ENCODE measurements around the gene FUS.
"Not testable (repeated sequence)": the region's sequence is repeated elsewhere in the genome, so short reads cannot be mapped to it uniquely, and the experiment has no call there.

Gene FUS

DNA sequence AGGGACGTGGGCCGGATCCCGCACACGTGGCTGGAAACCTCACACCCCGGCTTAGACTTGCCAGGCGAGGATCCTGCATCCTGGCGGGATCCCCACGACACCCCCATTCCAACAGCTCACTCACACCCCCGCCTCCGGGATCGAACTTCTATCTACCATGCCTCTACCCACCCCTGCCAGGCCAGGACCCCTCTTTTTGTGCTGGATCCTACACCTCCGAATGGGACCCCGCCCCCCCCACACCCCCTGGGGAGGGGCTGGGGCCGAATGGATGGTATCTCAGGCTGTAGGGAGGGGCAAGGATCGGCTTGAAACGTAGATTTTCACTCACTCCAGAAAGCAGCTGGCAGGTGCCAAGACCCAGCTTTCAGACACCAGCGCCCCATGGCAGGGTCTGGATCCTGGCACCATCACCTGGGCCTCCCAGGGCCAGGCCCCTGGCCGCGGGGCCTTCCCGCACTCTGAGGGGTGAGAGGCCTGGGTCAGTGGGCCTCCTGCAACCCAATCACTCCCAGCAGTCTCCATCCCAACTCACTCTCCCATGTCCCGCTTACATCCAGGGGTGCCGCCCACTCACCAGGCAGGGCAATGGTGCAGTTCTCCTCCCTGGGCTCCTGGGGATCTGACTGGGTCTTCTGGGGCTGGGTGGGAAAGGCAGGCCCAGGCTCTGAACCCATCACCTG is 36.8 kb upstream of the FUS start:
- no peak for DNase-seq (ENCODE audit: extremely low read depth in 1 of 2, low read depth in 1 of 2)

DNA sequence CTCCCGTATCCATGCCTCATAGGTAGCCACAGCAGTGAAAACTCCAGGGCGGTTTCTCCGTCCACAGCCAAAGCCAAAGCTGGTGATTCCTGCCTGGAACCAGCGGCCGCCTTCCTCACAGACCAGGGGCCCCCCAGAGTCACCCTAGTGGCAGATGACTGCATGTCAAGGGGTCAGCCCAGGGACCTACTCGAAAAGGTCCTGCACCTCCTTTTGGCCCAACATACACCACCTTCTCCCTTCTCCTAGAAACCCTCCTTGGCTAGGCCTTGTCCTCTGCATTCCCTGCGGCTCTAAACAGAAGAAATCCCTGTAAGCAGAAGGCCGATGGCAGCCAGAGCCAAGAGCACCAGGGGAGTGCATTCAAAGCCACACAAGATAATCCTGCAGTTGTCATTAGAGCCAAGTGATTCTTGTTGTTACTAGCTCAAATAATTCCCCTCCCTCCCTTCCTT is 36.2 kb upstream of the FUS start:
- no peak for DNase-seq (ENCODE audit: extremely low read depth in 1 of 2, low read depth in 1 of 2)

DNA sequence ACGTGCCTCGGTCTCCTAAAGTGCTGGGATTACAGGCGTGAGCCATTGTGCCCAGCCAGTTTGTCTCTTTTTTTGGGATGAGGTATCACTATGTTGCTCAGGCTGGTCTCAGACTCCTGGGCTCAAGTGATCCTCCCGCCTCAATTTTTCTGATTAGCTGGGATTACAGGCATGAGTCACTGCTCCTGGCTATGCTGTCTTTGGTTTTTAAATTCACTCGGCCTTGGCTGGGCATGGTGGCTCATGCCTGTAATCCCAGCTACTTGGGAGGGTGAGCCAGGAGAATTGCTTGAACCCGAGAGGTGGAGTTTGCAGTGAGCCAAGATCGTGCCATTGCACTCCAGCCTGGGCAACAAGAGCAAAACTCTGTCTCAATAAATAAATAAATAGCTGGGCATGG is 35.5 kb upstream of the FUS start:
- DNase-seq (ENCODE audit: extremely low read depth in 1 of 2, low read depth in 1 of 2), result not testable (repeated sequence)

DNA sequence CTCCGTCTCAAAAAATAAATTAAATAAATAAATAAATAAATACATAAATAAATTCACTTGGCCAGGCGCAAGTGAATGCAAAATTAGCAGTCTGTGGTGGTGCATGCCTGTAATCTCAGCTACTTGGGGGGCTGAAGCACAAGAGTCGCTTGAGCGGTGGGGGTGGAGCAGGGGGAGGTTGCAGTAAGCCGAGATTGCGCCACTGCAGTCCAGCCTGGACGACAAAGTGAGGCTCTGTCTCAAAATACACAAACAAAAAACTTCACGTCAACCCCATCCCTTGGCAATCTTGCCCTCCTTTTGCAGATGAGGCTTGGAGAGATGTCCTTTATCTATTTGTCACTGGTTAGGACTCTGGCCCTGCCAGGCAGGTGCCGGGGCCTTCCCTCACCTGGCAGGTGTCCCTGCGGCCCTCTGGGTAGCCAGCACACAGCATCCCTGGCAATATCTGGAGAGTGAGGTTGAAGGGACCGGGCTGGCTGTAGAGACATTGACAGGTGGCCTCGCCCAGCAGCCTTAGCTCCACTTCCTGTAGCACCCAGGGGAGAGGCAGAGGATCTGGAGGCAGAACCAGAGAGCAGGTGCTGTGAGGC is 34.4 kb upstream of the FUS start:
- no peak for DNase-seq (ENCODE audit: extremely low read depth in 1 of 2, low read depth in 1 of 2)

DNA sequence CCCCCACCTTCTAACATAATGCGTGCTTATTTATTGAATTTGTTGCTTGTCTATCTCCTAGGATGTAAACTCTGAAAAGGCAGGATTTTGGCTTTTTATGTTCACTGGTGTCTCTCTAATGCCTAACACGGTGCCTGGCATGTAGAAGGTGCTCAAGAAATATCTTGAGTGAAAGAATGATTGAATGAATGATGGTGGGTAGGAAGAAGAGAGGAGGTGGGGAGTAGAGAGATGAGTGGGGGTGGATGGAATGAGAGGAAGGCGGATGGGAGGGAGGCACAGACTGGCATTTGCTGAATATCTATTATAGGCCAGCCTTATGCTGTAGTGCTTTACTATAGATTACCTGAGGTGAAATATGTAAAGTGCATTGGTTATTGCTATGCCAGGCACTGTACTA is 32.4 kb upstream of the FUS start:
- DNase-seq (ENCODE audit: extremely low read depth in 1 of 2, low read depth in 1 of 2), result no peak

DNA sequence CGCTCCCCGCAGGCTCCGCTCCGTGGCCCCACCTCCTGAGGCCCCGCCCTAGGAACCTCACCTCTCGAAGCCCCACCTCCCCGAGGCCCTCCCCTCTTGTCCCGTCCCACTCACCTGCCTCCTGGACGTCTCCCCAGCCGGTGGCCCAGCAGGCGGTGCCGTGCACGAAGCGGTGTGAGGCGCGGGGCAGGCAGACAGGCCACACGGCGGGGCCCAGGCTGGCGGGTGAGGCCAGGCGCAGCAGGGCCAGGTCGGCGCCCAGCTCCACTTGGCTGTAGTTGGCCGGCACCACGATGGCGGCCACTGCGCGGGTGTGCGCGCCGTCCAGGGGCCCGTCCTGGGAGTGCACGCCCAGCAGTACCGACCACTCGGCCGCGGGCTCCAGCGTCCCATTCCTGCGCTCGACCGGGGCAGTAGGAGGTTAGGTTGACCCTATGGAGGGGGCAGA is 31.6 kb upstream of the FUS start:
- no peak for DNase-seq (ENCODE audit: extremely low read depth in 1 of 2, low read depth in 1 of 2)

DNA sequence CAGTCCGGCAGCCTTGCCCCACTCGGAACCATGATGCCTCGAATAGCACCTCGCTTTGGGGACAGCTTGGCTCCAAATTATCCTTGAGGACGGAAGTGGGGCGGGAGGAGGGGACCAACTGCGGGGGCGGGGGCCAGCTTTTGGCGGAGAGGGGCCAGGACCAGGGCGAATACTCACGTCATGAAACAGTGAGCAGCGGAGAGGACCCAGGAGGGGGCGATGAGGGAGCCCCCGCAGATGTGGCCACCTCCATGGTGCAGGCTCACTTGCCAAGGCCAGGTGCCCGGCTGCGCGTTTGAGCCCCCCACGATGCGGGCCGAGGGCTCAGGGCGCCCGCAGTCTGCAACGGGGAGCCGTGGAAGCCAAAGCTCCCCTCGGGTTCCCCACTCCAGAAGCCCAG is 31.0 kb upstream of the FUS start:
- DNase-seq (ENCODE audit: extremely low read depth in 1 of 2, low read depth in 1 of 2), result no peak

DNA sequence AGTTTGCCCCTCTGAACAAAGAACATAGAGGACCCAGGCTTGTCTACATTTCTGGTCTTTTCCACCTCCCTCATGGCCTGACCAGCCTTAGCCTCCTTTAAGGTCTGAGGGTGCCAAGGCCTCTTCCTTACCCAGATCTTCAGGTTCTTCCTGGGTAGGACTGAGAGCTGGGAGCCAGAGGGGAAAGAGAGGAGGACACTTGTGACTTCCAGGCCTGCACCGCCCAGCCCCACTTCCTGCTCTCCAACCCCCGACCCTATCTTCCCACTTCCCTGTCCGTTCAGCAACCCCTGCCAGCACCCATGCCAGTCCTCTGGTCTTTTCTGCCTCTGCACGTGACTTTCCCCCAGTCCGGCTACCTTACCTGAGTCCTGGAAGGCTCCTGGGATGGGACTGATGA is 30.6 kb upstream of the FUS start:
- no peak for DNase-seq (ENCODE audit: extremely low read depth in 1 of 2, low read depth in 1 of 2)

DNA sequence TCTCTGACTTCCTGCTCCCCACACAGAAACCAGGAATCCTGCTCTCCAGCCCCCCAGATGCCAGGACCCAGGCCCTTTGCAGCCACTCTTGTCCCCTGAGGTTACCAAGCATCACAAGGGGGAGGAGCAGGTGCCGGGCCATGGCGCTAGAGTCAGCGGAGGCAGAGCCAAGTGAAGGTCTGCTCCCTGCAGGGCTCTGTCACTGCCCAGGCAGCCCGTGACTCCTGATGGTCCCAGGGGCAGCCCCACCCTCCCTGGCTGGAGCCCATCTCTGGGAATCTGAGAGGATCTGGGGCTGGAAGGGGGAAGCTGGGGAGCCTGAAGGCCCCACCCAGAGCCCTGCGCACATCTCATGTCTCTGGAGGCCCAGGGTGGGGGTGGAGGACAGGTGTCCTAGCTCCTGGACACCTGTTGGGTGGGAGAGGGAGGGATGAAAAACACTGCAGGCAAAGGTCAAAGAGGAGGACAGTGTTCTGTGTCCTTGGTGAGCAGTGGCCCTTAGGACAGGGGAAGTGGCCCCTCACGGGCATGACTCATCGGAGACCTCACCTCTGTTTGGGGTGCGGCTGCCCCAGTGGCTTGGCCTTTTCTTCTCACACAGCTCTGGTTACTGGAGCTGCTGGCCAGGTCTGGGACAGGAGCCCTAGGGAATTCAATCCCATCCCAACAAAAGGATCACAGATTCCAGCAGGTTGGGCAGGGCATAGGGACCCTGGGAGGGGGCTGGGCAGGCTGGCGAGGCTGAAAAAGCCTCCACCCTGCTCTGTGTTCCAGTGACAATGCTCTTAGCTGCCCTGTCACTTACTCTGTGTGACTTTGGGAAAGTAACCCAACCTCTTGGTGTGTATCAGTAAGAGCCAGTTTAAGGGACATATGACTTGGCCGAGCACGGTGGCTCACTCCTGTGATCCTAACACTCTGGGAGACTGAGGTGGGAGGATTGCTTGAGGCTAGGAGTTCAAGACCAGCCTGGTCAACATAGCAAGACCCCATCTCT is 29.7 kb upstream of the FUS start, which contains the start of gene PRSS36:
PRSS36 (minus strand) TSS at position 173 of the 997 bp plus-strand sequence; CDS start at position 142, 31 bp downstream.
- DNase-seq (ENCODE audit: extremely low read depth in 1 of 2, low read depth in 1 of 2), result no peak

DNA sequence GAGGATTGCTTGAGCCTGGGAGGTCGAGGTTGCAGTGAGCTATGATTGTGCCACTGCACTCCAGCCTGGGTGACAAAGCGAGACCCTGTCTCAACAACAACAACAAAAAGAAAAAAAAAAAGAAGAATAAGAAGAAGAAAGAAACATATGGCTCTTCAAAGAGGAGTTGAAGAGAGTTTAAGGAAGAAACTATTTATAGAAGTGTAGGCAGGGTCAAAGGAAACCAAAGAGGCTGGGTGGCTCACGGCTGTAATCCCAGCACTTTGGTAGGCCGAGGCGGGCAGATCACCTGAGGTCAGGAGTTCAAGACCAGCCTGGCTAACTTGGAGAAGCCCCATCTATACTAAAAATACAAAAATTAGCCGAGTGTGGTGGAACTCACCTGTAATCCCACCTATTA is 29.0 kb upstream of the FUS start:
- DNase-seq (ENCODE audit: extremely low read depth in 1 of 2, low read depth in 1 of 2), result not testable (repeated sequence)

DNA sequence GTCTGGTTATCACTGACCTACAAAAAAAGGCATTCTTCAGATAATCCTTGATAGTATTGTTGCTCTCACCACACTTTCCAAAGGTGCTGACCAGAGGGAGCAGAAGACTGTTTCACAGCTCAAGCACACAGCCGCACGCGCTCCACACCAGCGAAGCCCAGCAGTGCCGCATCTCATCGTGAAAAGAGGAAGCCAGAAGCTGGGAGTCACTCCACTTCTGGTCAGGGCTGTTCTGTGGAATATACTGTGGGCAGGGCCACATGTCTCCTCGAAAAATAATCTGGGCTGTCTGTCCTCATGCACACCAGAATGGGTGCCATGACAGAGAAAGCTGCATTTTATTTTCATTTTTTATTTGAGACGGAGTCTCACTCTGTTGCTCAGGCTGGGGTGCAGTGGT is 22.8 kb upstream of the FUS start:
- DNase-seq (ENCODE audit: extremely low read depth in 1 of 2, low read depth in 1 of 2), result no peak

DNA sequence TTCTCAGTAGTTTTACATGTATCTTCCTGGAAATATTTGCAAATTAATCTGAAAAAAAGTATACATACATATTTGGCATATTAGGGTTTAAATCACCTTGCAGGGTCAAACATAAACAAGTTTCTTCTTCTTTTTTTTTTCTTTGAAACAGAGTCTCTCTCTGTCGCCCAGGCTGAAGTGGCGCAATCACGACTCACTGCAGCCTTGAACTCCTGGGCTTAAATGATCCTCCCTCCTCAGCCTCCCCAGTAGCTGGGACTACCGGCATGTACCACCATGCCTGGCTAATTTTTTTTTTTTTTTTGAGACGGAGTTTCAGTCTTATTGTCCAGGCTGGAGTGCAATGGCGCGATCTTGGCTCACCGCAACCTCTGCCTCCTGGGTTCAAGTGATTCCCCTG is 12.6 kb upstream of the FUS start:
- no peak for DNase-seq (ENCODE audit: extremely low read depth in 1 of 2, low read depth in 1 of 2)

DNA sequence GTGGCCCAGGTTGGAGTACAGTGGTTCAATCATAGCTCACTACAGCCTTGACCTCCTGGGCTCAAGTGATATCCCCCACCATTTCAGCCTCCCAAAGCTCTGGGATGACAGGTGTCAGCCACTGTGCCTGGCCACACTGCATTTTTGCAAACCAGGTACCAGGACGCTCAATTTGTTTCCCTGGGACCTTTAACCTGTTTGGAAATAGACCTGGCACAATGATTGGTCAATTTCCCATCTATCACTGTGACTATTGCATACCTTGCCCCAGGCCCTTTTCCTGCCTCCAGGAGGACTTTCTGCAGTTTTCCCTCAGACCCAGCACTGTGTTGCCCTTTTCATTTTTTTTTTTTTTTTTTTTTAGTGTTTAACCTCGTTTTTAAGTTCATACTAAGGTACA is 11.1 kb upstream of the FUS start:
- no peak for DNase-seq (ENCODE audit: extremely low read depth in 1 of 2, low read depth in 1 of 2)

DNA sequence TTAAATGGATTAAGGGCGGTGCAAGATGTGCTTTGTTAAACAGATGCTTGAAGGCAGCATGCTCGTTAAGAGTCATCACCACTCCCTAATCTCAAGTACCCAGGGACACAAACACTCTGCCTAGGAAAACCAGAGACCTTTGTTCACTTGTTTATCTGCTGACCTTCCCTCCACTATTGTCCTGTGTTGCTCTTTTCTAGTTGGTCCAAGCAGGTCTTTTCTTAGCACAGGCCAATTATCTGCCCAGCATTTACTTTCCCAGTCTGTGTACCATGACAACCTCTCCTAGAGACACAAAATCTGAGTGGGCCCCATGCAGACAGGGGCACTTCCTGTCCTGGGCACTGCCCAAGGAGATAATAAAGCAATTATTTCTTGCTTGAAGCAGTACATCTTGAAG is 9.9 kb upstream of the FUS start:
- not testable (repeated sequence) for DNase-seq (ENCODE audit: extremely low read depth in 1 of 2, low read depth in 1 of 2)

DNA sequence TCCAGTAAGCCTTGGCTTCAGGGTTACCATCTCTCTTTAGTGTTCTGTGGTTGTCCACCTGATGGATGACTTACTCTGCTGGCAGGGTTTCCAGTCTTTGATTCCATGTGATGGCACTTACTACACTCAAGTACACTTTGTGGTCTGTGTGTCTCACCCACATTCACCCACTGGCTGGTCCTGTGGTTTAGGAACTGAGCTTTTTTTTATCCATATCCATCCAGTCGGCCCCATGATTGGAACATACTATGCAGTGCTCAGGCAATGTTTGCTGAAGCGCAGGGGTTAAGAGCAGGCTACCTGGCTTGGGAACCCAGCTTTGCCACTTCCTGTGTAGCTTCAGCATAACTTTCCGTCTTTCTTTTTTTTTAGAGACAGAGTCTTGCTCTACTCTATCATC is 2.8 kb upstream of the FUS start:
- no peak for DNase-seq (ENCODE audit: extremely low read depth in 1 of 2, low read depth in 1 of 2)

DNA sequence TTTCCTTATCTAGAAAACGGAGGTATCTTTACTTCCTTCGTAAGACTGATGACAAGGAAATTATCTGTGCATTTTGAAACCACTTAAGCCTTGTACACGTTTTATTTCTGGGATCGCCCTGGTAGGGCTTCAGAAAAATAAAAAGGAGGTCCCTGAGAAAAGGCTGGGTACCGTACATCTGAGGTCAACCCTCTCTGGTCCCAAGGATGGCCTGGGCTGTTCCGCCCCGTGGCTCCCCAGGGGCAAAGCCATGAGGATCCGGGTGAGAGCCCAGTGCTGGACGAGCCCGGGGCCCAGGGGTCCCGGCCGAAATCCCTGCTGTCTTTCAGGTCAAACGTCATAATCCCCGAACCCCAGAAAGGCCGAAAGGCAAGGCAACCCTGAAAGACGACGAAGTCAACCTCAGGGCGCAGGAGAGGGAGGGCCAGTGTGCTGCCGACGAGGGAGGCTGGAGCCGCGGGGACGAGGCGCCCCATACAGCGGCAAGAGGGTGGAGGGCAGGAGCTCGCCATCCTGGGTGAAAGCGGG is 656 bp upstream of the FUS start:
- no peak for DNase-seq (ENCODE audit: extremely low read depth in 1 of 2, low read depth in 1 of 2)

DNA sequence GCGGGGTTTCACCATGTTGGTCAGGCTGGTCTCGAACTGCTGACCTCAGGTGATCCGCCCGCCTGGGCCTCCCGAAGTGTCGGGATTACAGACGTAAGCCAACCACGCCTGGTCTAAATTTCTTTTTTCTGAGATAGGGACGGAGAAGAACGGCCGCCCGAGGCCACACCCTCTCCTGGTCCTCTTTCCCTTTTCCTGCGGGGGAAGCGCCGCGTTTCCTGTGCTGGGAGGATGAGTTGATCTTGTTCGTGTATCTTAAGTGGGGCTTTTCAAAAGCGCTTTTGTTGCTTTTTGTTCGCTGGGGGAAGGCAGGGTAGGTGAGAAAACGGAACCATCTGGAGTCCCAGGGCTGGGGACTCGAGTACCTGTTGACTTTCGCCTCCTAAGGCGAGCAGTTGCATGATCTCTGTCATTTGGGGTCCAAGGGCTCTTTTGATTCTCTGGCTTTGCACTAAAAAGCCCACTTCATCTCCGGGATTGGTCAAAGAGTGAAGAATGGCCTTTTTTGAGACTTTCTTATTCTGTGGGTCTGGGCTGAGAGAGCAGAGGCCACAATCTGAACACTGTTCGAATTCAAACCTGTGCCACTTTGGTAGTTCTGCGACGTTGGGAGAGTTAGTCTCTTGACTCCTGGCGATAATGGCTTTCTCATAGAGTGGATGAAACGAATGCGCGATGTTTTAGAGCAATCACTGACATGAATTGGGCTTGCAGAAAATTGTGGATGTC is 1.3 kb downstream of the FUS start:
- no peak for DNase-seq (ENCODE audit: extremely low read depth in 1 of 2, low read depth in 1 of 2)

DNA sequence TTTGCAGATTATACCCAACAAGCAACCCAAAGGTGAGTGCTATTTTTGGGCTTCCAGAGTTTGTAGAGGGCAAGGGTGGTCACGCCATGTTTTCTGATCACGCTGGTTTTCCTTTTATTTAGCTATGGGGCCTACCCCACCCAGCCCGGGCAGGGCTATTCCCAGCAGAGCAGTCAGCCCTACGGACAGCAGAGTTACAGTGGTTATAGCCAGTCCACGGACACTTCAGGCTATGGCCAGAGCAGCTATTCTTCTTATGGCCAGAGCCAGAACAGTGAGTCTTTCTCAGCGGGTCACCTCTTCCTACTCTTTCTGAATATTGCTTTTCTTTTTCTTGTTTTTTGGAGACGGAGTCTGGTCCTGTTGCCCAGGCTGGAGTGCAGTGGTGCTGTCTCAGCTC is 2.5 kb downstream of the FUS start:
- no peak for DNase-seq (ENCODE audit: extremely low read depth in 1 of 2, low read depth in 1 of 2)

DNA sequence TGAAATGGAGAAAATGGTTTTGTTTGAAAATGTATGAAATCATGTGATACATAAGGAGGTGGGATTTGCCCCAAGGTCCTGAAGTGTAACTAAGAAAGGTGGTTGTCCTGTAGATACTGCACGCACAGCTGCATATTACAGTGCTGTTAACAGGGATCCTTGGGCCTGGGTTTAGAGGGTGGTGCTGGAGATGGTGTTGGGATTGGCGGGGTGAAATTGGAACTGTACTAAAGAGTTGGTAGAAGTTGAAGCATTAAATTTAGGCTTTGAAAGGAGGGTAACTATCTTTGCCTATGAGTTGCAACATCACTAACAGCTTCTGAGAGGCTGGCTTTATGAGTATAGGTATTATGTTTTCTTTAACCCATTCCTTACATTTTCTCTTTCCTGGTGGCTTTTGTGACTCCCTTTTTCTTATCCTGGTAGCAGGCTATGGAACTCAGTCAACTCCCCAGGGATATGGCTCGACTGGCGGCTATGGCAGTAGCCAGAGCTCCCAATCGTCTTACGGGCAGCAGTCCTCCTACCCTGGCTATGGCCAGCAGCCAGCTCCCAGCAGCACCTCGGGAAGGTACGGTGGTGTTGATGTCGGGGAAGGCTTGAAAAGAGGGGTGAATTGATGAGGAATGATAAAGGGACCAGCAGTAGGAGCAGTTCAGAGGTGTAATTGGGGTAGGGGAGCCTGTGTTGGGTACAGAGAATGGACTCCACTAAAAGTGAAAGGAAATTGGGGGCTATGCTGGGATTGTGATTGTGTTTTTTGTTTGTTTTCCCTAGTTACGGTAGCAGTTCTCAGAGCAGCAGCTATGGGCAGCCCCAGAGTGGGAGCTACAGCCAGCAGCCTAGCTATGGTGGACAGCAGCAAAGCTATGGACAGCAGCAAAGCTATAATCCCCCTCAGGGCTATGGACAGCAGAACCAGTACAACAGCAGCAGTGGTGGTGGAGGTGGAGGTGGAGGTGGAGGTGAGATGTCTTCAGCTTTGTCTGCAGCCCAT is 3.8 kb downstream of the FUS start:
- DNase-seq (ENCODE audit: extremely low read depth in 1 of 2, low read depth in 1 of 2), result no peak
